GM12865 (cell line): ENCODE data around the gene DNAH2.
"Not testable (repeated sequence)": the region's sequence is repeated elsewhere in the genome, so short reads cannot be mapped to it uniquely, and the experiment has no call there.

Experiments
- DNase-seq: peaks from one replicate; pipeline ENCODE4 v3.0.0; 2010; ENCODE audit warnings: low read depth
- H3K4me3 ChIP-seq: 2 replicates; pipeline ENCODE4 v1.5.1; 2011; ENCODE audit warnings: mild to moderate bottlenecking, low read depth, low read length, control low read depth
- CTCF ChIP-seq: IDR thresholded peaks from 2 replicates; pipeline ENCODE4 v1.5.1; 2011; ENCODE audit warnings: low read length, control low read depth, low read depth, inconsistent platforms; ENCODE audit not compliant: insufficient read depth; ENCODE audit errors: missing control alignments

DNAH2 gene

GRCh38 chr17:7858522-7858810, 140.9 kb downstream of the DNAH2 start:
- peak; percentile 68 for DNase-seq
- peak; percentile 34 for TF ChIP-seq CTCF
- H3K4me3 ChIP-seq: peak overlapping the region; percentile 78

GRCh38 chr17:7859028-7859427, 141.5 kb downstream of the DNAH2 start:
- no peak for DNase-seq
- peak overlapping the region; percentile 78 for H3K4me3 ChIP-seq
- TF ChIP-seq CTCF: no peak

DNA sequence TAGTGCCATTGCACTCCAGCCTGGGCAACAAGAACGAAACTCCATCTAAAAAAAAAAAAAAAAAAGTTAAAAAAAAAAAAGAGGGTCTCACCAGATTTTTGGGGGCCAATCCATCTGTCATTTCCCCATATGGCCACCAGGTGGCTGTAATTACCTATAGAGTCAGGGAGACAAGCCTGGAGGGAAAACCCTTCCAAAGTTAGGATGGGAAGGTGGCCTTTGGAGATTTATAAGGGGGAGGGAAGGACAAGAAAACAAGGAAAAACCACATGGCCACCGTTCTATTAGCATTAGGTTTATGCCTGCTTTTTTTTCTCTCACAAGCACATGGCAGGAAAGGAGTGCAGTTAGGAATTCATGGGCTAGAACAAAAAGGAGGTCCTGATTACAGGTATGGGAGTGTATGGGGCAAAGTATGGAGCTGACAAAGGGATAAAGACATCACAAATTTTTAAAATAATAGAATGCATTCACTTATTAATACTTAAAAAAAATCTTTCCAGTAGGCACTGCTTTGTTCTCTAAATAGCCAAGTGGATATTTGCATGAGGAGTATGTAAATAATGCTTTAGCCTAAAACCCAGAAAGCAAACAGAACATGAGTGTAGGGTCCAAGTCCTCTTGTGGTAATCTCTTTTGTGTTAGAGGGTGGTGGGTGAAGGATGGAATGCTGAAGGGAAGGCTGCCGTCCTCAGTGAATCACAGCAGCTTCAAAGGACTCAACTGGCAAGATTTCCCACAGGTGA, 145.3 kb downstream of the DNAH2 start:
- DNase-seq: no peak
- TF ChIP-seq CTCF: peak; percentile 64
- H3K4me3 ChIP-seq: no peak overlapping the region

DNA sequence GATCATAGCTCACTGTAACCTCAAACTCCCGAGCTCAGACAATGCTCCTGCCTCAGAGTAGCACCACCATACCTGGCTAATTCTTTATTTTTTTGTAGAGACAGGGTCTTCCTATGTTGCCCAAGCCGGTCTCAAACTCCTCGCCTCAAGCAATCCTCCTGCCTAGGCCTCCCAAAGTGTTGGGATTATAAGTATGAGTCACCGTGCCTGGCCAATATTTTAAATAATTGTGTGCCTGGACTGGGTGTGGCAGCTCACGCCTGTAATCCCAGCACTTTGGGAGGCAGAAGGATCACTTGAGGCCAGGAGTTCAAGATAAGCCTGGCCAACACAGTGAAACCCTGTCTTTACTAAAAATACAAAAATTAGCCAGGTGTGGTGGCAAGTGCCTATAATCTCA, 146.8 kb downstream of the DNAH2 start:
- DNase-seq, H3K4me3 ChIP-seq: not testable (repeated sequence)

GRCh38 chr17:7864995-7865650, 147.6 kb downstream of the DNAH2 start:
- no peak for DNase-seq
- no peak overlapping the region for H3K4me3 ChIP-seq
- TF ChIP-seq CTCF: no peak

DNA sequence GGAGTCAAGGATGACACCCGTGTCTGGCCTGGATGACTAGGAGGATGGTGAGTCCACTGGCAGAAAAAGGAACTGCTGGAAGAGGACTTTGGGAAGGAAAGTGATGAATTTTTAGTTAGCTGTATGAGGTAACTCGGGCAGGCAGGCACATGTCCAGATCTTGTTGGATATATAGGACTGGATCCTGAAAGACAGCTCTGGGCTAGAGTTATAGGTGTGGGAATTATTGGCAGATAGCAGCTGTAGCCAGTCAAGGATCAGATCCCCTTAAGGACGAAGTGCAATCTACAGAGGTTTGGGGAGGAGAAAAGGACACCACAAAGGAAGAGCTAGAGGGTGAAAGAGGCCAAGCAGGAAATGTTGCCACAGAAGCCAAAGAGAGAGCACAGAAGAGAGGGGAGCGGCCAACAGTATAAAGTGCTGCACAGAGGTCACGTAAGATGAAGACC, 150.4 kb downstream of the DNAH2 start:
- DNase-seq: no peak
- no peak overlapping the region for H3K4me3 ChIP-seq
- no peak for TF ChIP-seq CTCF

GRCh38 chr17:7873051-7873450, 155.5 kb downstream of the DNAH2 start:
- TF ChIP-seq CTCF: no peak
- peak; percentile 24 for DNase-seq

More at GRCh38 chr17:7873051-7873450, 155.5 kb downstream of the DNAH2 start:
- no peak overlapping the region for H3K4me3 ChIP-seq
